SK-N-MC (cell line): ENCODE measurements around the gene HEATR1.

Experiments used
- EZH2 ChIP-seq: fragments of 200-600 bp; sonication (generic); IDR thresholded peaks from one replicate; pipeline ENCODE4 v1.6.1; 2017; ENCODE audit warnings: antibody characterized with exemption
- FOXP2 ChIP-seq: optimal IDR thresholded peaks from 2 replicates; pipeline ENCODE3; 2011; ENCODE audit warnings: mild to moderate bottlenecking, moderate library complexity; ENCODE audit not compliant: insufficient read depth; ENCODE audit errors: extremely low read length, control extremely low read depth
- POLR2AphosphoS5 ChIP-seq: IDR thresholded peaks from 2 replicates; pipeline ENCODE4 v1.6.1; 2012; ENCODE audit warnings: mild to moderate bottlenecking, low read depth, low read length, borderline replicate concordance

DNA sequence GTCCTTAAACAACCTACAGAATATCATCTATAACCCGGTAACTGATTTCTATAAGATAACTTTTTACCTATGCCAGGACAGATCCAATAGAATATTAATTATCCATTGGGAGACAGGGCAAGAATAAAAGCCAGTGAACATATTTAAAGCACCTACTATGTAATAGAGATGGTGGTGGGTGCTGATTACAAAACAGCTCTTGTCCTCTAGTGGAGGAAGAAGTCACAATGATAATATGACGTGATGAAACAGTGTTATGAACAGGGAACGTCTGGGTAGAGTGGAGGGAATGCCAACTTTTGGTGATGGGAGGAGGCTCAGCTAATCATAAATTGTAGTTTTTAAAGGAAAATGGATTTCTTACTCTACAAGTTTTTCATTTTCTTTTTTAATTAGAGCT lies 78.2 kb downstream of the HEATR1 start:
- TF ChIP-seq EZH2, result no peak
- TF ChIP-seq POLR2AphosphoS5, result no peak
- TF ChIP-seq FOXP2, result no peak
